GF-D8 (cell line): Measurements from ENCODE around the gene PRPF6.

Source experiments
- DNase-seq: peaks from one replicate; lab custom pipeline; 2025; lab: John Stamatoyannopoulos, UW

PRPF6 gene

GRCh38 chr20:64049060-64049877 is 68.3 kb downstream of the PRPF6 start, which contains the start of gene SOX18:
Gene SOX18 (minus strand): TSS chr20:64049639. CDS start chr20:64049516, 123 bp downstream.
- DNase-seq, result no peak

GRCh38 chr20:64049878-64050260 is 68.9 kb downstream of the PRPF6 start:
- DNase-seq, result peak; percentile 30

GRCh38 chr20:64050261-64051032 is 69.5 kb downstream of the PRPF6 start:
- DNase-seq, result peak; percentile 56

- DNase-seq, result no peak
Observed at GRCh38 chr20:64051033-64051452, 70.1 kb downstream of the PRPF6 start.

GRCh38 chr20:64051561-64052325 is 70.8 kb downstream of the PRPF6 start:
- no peak for DNase-seq

GRCh38 chr20:64052326-64052722 is 71.4 kb downstream of the PRPF6 start:
- no peak for DNase-seq

- no peak for DNase-seq
Observed at GRCh38 chr20:64052987-64053840, 72.3 kb downstream of the PRPF6 start.

- peak; percentile 37 for DNase-seq
Observed at GRCh38 chr20:64053841-64054661, 73.1 kb downstream of the PRPF6 start.

GRCh38 chr20:64055396-64055892 is 74.5 kb downstream of the PRPF6 start:
- no peak for DNase-seq

- no peak for DNase-seq
Observed at GRCh38 chr20:64055893-64056638, 75.1 kb downstream of the PRPF6 start.

GRCh38 chr20:64056639-64056888 is 75.6 kb downstream of the PRPF6 start:
- DNase-seq, result no peak

- no peak for DNase-seq
Observed at GRCh38 chr20:64056889-64057627, 76.1 kb downstream of the PRPF6 start.

- no peak for DNase-seq
Observed at GRCh38 chr20:64057628-64058498, 76.9 kb downstream of the PRPF6 start.

GRCh38 chr20:64058536-64058935 is 77.6 kb downstream of the PRPF6 start:
- no peak for DNase-seq

- DNase-seq, result no peak
Observed at GRCh38 chr20:64062276-64062595, 81.3 kb downstream of the PRPF6 start.

- peak; percentile 80 for DNase-seq
Observed at GRCh38 chr20:64062596-64063388, 81.9 kb downstream of the PRPF6 start, which contains the start of gene TCEA2. Gene TCEA2 (plus strand): TSS chr20:64063198. CDS start chr20:64063313, 115 bp downstream.

GRCh38 chr20:64063389-64064144 is 82.6 kb downstream of the PRPF6 start:
- no peak for DNase-seq
